Lung microvascular endothelial cell (primary cell): Measurements from ENCODE around the gene PTPRT. TPM values are rescaled to one million over a fixed set of nuclear protein-coding genes. Genes with fewer than 3 reads are reported as not detected.

Experiments used
- DNase-seq, 2 donors: peaks; one replicate each; pipeline versions ENCODE4 v3.0.0 to v3.0.0-alpha.2; 2010; ENCODE audit warnings: low read depth in 2 of 2
- total RNA-seq: library from RNA; depleted of rRNA; stranded (reverse); fragments of >200 nt; gene quantifications from 2 replicates; pipeline ENCODE4 v1.2.1, GENCODE V29; 2014

Gene PTPRT
- total RNA-seq, 1 donor from 2014 or later: not detected

DNA sequence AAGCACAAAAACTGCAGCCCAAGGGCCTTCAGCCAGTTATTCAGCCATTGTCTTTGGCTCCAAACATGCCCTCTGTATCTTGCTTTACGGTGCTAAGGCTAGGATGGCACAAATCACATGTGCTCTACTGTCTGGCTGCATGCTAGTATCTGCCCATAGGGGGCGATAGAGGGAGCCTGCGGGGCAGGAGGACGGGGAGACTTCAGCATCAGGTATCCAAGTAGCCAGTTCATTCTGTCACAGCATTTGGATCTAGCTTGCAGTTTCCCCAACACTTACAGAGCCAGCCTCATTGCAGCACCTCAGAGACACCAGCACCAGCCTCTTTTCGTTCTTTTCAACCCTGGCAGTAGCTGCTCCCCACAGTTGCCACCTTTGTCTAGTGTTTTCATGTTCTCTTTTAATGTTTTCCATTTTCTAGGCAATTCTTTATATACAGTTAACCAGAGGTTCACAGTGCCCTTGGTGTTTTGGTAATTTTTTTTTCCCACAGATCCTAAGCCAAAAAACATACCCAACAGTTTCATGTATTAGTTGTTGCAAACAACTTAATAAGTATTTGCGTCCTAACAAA lies 705.9 kb downstream of the PTPRT start:
- DNase-seq: no peak

DNA sequence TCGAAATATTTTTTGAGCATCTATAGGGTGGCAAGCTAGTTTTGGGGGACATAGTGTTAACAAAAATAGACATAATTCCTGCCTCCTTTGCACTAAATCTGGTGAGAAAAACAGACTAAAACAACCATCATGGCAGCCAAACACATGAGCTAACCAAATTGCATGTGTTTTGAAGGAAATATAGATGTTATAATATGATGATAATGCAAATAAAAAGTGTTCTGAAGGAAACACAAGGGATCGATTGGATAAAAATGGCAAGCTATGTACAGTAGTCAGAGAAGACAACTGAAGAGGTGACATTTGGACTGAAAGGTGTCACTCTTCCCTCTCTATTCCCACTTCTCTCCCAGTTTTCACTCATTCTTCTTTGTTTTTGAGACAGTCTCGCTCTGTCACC lies 706.9 kb downstream of the PTPRT start:
- DNase-seq: no peak

DNA sequence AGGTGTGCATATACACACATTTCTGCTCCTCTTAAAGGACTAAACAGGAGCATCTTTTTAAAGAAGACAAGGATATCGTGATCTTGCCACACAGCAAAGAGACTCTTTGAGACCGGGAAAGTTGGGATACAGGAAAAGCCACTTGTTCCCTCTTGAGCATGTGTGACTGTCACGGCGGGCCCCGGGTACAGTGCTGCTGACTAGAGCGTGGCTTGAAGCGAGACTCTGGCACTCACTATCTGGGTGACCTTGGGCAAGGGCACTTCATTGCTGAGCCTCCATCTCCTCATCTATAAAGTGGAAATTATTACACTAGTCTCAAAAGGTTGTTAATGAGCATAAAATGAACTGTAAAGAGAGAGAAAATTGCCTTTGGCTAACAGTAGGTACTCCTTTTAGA lies 713.9 kb downstream of the PTPRT start:
- no peak for DNase-seq

DNA sequence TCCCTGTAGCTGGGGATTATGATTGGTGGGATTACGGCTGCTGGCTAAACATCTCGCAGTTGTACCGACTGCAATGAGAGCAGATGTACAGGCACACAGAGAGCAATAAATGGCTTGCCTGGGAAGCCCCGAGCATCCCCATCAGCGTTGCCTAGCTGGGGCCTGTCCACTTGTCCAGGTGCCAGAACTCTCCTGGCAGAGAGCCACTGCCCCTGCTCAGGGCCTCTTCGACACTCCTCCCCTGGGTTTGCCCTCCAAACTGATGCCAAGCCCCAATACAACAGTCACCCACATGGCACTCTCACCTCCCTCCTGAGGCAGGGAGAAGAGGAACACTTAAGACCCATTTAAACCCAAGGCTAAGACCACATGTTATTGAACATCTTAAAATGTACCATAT lies 715.1 kb downstream of the PTPRT start:
- DNase-seq: no peak

DNA sequence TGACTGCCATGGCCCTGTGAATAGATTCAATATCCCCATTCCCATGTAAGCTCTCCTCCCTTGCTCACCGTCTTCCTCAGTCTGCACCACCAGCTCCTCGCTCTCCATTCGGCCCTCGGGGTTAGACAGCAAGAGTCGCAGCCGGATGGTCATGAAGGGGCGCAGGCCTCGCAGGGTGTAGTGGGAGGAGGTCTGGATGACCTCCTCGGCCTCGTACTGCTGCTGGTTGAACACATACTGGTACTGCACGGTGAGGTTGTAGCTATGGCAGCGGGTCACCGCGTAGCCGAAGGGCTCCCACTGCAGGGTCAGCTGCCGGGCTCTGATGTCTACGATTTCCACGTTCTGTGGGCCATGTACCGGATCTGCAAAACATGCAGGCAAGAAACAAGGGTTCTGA lies 717.5 kb downstream of the PTPRT start:
- no peak for DNase-seq

DNA sequence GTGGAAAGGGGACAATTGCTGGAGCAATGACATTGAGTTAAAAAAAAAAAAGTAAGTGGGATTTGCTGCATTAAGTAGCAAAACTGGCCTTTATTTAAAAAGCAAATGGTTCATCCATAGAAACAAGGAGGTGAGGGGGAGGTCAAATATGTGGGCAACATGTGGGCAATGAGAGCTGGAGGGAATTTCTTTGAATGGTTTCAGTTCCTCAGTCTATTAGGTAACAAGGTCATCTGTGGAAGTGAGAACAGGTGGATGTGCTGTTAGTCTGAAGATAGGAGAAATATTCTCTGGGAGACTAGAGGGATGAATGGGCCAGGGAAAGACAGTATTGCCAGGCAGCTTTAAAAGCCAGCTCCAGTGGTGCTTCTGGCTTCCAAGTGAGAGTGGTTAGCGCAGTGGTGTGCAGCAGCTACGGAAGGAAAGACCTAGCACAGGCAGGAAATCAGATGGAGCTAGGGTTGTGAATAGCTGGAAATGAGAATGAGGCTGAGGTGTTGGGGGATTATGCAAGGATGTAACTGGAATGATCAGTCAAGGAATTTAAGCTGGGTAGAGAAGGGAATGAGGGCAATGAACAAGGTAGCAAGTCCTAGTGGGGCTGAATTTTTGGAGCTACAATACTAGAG lies 727.6 kb downstream of the PTPRT start:
- DNase-seq: no peak

DNA sequence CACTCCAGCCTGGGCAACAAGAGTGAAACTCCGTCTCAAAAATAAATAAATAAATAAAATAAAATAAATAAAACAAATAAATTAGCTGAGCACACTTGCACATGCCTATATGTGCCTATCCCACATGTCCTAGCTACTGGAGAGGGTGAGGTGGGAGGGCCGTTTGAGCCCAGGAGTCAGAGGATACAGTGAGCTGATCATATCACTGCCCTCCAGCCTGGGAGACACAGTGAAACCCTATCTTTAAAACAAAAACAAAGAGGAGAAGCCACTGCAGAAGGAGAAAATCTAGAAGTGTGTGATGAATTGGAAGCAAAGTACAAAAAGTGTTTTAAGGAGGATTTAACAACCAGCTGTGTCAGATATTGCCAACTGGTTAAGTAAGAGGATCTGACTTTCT lies 728.4 kb downstream of the PTPRT start:
- DNase-seq: no peak

DNA sequence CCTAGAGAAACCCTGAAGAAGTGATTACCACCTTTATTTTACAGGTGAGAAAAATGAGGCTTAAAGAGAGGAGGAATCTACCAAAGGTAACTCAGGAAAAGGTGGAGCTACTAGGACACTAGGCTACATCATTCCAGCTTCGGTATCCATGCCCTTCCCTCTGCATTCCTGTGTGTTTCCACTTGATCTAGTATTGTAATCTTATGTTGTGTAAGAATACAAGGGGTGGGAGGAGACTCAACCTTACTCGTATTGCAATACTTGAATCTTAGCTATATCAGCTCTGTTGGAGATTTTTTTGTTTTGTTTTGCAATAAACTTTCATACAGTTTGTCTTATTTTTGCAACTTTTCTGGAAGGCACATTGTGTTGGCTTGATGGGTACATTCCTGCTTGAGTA lies 742.4 kb downstream of the PTPRT start:
- DNase-seq: no peak

DNA sequence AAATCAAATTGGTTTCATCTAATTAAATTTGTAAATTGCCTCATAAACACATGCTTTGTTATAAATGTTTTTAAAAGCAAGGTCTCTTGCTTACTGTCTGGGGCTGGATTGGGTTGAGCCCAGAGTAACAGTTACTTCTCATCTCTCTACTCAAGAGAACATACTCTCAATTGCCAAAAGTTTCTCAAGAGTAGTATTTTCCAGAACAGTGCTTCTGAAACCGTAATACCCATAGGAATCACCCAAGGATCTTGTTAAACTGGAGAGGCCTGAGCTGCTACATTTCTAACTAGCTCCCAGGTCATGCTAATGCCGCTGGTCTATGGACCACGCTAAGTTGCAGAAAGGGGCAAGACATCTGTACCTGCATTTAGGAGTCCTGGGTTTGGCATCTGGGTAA lies 744.9 kb downstream of the PTPRT start:
- no peak for DNase-seq

DNA sequence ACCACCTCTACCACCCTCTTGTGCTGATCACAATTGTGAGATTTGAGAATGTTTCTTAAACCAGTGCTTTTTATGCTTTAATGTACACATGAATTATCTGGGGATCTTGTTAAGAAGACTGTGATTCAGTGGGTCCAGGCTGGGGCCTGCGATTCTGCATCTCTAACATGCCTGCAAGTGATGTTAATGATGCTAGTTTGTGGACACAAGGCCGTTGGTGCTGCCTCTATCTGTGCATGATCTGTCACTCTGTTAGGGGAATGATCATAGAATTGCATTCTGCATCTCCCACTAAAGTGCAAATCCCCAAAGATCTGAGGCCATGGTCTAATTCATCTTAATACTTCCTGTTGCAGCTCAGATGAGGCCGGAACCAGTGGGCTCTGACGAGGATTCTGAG lies 746.5 kb downstream of the PTPRT start:
- DNase-seq: no peak

DNA sequence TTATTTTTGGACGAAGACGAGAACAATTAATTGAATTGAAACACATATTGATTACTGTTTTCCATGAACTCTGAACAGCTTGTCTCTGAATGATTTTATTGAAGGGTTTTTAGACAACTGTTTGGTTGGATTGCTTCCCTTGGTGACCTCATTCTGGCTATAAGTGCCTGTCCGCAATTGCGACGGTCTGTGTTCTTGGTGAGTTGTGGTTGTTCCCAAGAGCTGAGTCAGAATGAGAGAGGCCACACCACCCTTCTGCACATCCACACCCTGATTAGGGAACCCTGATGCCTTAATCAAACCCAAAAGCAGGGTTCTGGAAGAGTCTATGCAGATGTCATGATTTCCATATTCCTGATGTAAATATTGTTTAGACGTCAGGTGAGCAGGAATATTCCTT lies 747.0 kb downstream of the PTPRT start:
- no peak for DNase-seq

DNA sequence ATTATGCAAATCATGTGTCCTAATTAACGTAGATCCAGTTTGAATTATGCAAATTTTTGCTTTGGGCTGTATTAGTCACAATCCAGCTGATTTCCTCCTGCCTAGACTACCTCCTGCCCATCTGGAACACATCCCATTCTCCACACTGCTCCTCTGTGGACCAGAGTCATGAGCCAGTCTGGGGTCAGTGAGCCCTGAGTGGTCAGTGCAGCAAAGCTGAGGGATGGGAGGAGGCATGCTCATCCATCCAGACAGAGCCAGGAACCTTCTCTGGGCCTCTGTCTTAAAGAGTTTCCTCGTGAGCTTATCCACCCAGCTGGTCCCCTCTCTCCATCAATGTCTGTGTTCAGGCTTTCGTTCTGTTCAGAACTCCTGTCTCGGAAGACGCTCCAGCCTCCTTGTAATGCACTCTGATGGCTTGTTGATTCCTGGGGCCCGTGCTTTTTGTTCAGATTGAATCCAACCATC lies 747.8 kb downstream of the PTPRT start:
- DNase-seq: no peak

DNA sequence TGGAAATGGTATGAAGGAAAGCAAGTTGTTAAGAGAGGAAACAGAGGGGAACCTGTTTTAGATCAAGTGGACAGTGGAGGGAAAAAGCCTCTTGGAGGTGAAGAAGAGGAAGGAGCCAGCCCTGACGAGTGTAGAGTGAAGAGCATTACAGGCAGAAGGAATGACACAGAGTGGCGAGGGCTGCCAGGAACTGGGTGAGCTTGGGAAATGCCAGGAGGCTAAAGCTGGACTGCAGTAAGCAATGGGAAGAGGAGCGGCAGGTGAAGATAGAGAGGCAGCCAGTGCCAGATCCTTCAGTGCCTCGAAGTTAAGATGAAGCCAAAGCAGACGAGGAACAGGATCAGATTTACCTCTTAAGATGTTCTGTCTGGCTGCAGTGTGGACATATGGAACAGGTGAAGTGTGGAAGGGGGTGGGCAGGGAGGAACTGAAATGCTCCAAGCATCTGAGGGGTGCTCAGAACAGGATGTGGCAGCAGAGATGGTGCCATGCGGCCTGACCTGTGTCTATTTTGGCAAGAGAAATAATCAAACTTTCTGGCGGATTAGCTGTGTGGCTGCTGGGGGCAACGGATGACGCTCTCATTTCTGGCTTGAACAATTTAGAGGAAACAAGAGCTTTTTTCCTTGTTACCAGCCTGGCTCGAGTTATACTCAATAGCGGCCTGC lies 748.4 kb downstream of the PTPRT start:
- DNase-seq: no peak

DNA sequence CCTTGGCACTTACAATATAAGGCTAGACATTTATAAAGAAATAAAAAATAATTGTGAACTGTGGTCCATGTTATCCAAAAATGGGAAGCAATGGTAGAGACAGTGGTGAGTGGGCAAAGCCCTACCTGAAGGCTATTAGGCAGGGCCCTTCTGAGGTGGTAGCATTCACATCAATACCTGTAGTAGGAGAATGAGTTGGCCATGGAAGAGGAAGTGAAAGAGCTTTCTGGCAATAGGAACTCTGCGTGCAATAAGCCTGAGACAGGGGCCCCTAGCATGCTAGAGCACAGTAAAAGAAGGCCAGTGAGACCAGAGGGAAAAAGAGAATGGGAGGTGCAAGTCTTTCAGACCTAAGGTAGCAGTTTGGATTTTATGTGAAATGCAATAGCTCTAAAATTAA lies 754.5 kb downstream of the PTPRT start:
- no peak for DNase-seq

DNA sequence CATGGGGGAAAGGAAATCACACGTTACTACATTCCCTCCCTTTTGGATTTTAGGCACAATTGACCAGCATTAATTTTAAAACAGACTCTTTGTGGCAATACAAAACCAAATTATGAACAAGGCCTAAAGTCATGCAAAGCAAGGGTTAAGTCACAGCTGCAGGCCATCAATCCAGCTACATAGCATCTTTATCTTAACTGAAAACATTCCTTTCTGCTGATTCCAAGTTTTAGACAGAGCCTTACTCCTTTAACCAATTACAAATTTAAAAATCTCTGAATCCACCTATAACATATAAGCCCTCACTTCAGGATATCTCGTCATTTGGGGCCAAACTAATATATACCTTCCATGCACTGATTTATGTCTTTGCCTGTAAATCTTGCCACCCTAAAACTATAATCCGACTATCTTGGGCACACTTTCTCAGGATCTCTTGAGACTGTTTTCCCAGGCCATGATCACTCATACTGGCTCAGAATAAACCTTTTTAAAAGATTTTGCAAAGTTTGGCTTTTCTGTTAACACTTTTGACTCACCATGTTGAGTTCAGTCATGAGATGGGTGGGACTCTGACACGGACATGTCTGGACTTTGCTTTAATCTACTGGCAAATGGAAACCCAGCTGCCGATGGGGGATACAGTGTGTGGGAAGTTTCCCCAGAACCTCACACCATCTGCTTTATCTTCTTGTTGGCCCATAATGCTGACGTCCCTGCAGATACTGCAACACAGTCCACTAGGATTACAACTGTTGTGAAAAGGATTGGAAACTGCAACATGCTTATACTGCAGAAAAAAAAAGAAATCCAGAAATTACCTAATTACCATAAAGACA lies 757.0 kb downstream of the PTPRT start:
- no peak for DNase-seq

DNA sequence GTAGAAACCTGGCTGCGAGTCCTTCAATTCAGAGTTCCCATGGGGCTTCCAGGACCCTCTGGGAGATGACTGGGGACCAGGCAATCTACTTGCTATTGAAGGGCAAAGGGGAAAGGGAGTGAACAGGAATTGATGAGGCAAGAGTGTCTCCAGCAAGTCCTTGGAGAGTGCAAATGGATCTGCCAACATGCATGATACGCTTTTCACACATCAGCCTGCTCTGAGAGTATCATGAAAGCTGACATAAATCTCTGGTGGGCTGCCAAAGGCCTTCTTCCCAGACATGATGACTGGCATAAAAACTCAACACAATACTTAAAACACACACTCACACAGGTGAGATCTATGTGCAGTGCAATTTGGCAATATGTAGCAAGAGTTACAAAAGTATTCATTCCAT lies 759.1 kb downstream of the PTPRT start:
- DNase-seq: no peak

DNA sequence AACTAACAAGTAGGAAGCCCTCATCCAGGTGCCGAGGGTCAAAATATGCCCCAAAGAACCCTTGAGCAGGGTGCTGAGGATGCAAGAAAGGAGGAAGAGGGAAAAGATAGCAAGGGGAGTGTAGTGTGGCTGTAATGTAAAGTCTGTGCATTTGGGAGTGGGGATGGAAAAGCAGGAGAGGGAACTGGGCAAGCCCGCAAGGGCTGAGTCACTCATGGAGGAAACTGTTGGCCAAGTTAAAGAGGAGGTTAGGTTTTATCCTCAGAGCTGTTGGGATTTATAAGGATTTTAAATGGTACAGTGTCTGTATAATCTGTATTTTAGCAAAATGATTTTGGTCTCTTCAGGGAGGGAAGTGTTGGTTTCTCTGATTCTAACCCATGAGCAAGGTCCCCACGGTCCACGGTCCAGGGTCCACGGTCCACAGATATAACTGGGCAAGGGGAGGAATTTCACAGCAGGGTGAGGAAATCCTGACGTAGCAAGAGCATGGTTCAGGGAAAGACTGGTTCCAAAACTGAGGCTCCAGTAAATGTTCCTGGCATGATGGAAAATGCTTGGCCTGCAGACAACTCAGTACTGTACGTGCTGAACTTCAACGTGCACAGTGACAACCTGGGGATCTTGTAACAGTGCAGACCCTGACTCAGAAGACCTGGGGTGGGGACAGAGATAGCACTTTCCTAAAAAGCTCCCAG lies 759.8 kb downstream of the PTPRT start:
- DNase-seq: no peak

DNA sequence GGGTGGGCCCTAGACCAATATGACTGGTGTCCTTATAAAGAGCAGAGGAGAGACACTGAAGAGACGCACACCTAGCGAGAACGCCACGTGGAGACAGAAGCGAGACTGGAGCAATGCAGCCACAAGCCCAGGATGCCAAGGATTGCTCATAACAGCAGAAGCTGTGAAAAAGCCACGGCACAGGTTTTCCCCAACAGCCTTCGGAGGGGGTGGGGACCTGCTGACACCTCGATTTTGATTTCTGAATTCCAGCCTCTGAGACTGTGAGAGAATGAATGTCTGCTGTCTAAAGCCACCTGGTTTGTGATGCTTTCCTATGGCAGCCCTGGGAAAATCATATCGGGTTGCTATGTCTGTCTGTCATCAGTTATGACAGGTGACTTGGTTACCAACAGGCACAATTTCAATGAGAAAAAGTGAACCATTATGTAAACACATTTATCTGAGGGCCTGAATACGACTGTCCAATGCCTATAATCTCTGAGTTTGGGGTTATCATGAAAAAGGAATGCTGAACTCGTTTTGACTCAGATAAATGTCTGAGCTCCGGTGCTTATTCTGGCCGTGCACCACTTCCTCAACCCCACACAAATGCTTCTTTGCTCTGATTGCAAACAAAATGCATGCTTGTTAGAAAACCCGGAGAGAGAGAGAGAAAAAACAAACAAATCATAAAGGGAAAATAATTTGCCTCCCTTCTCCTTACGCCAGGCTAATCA lies 769.7 kb downstream of the PTPRT start:
- no peak for DNase-seq

DNA sequence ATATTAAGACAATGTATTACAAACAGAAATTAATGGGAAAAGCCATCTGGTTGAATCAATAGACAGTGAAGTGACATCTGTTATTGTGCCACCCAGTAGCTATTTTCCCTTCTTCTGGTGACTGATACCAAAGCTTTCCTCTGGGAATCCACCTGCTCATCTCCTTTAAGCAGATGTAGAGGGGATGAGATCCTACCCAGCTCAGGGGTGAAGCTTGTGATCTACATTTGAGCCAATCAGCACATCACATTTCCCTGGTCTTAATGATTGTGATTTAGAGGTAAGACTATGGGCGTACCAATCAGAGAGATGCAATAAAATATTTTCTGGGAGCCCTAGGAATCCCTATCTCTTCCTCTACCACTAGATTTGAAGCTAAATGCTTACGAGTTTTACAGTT lies 782.9 kb downstream of the PTPRT start:
- no peak for DNase-seq

DNA sequence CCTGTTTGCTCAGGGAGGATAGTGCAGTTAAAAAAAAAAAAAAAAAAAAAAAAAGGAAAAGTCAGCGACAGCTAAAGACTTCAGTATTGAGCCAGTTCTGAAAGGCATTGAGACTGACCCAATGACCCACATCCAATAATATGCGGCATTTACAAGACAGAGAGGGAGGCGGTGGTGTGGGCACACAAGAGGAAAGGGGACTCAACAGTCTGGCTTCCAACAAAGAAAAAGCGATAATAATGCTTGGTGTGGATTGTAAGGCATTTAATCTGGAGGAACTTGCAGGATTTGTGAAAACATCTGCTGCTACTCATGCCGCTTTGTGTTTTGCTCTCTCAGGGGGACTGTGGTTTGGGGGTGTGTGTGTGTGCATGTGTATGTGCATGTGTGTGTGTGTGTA lies 787.3 kb downstream of the PTPRT start:
- DNase-seq: no peak

DNA sequence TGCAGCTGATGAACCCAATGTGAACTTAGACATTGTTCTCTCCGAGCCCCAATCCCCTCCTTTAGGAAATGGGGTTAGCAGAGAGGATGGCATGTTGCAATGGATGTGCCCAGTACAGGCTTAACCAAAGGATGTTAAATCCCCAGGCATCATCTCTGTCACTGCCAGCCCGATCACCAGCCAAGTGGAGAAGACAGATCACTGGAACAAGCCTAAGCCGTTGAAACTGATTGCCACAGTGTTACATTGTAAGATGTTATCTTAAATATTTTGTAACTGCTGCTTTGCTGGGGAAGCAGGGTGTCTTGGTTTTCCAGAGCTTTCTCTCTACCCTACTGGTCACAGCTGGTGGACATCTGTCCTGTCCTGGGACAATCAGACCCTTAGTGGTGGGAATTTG lies 788.1 kb downstream of the PTPRT start:
- no peak for DNase-seq
